HEK293 (cell line): ENCODE results near the gene HIF1AN.

Experiments used
- EGR2 ChIP-seq: fragments of 450-650 bp; formaldehyde crosslinking; IDR thresholded peaks from 2 replicates; pipeline ENCODE4 v1.5.1; 2016; ENCODE audit warnings: low read depth, missing biosample characterization, missing genetic modification characterization
- KLF17 ChIP-seq: fragments of 450-650 bp; formaldehyde crosslinking; IDR thresholded peaks from 2 replicates; pipeline ENCODE4 v1.5.1; 2016; ENCODE audit warnings: missing biosample characterization, missing genetic modification characterization
- PRDM1 ChIP-seq: fragments of 450-650 bp; formaldehyde crosslinking; IDR thresholded peaks from 2 replicates; pipeline ENCODE4; 2016; ENCODE audit warnings: missing biosample characterization, missing genetic modification characterization
- TRIM28 ChIP-seq: IDR thresholded peaks from 2 replicates; pipeline ENCODE4 v1.6.1; 2011; ENCODE audit warnings: low read length, control low read depth, borderline replicate concordance
- ZBTB44 ChIP-seq: fragments of 450-650 bp; IDR thresholded peaks from 2 replicates; pipeline ENCODE4 v1.5.1; 2018; ENCODE audit warnings: missing biosample characterization, mild to moderate bottlenecking, missing genetic modification characterization
- ZIC2 ChIP-seq: fragments of 450-650 bp; formaldehyde crosslinking; IDR thresholded peaks from 2 replicates; pipeline ENCODE4 v1.5.1; 2016; ENCODE audit warnings: missing biosample characterization, missing genetic modification characterization
- ZNF302 ChIP-seq: fragments of 450-650 bp; formaldehyde crosslinking; IDR thresholded peaks from 2 replicates; pipeline ENCODE4 v1.5.1; 2016; ENCODE audit warnings: missing biosample characterization, missing genetic modification characterization, low read depth
- ZNF354C ChIP-seq: fragments of 450-650 bp; formaldehyde crosslinking; IDR thresholded peaks from 2 replicates; pipeline ENCODE4 v1.5.1; 2016; ENCODE audit warnings: missing biosample characterization, missing genetic modification characterization, low read depth, borderline replicate concordance
- ZNF362 ChIP-seq: fragments of 450-650 bp; formaldehyde crosslinking; IDR thresholded peaks from 2 replicates; pipeline ENCODE4 v1.5.1; 2016; ENCODE audit warnings: missing biosample characterization, missing genetic modification characterization
- ZNF37A ChIP-seq: fragments of 450-650 bp; IDR thresholded peaks from 2 replicates; pipeline ENCODE4 v1.5.1; 2018; ENCODE audit warnings: missing biosample characterization, missing genetic modification characterization
- ZNF391 ChIP-seq: fragments of 450-650 bp; formaldehyde crosslinking; IDR thresholded peaks from 2 replicates; pipeline ENCODE4 v1.5.1; 2016; ENCODE audit warnings: low read depth, missing biosample characterization, missing genetic modification characterization, borderline replicate concordance
- ZNF404 ChIP-seq: fragments of 450-650 bp; formaldehyde crosslinking; IDR thresholded peaks from 2 replicates; pipeline ENCODE4 v1.5.1; 2017; ENCODE audit warnings: missing biosample characterization, missing genetic modification characterization
- ZNF596 ChIP-seq: fragments of 450-650 bp; IDR thresholded peaks from 2 replicates; pipeline ENCODE4 v1.5.0; 2018; ENCODE audit warnings: missing biosample characterization, mild to moderate bottlenecking, missing genetic modification characterization, moderate library complexity
- ZNF664 ChIP-seq: fragments of 450-650 bp; formaldehyde crosslinking; IDR thresholded peaks from 2 replicates; pipeline ENCODE4 v1.5.1; 2016; ENCODE audit warnings: missing biosample characterization, missing genetic modification characterization
- ZNF670 ChIP-seq: fragments of 450-650 bp; formaldehyde crosslinking; IDR thresholded peaks from 2 replicates; pipeline ENCODE4 v1.5.1; 2016; ENCODE audit warnings: missing biosample characterization, missing genetic modification characterization, low read depth
- ZNF777 ChIP-seq: fragments of 450-650 bp; formaldehyde crosslinking; IDR thresholded peaks from 2 replicates; pipeline ENCODE4 v1.5.1; 2017; ENCODE audit warnings: missing biosample characterization, missing genetic modification characterization, borderline replicate concordance
- ZSCAN30 ChIP-seq: fragments of 450-650 bp; IDR thresholded peaks from 2 replicates; pipeline ENCODE4 v1.5.1; 2018; ENCODE audit warnings: missing biosample characterization, mild to moderate bottlenecking, missing genetic modification characterization, moderate library complexity
- TF ChIP-seq, protein P1 (sequence below): fragments of 450-650 bp; formaldehyde crosslinking; IDR thresholded peaks from 2 replicates; pipeline ENCODE4 v1.5.1; 2016; ENCODE audit warnings: missing biosample characterization, missing genetic modification characterization
- TF ChIP-seq, protein P2 (sequence below): fragments of 450-650 bp; formaldehyde crosslinking; IDR thresholded peaks from 2 replicates; pipeline ENCODE4 v1.5.0; 2017; ENCODE audit warnings: missing biosample characterization, missing genetic modification characterization, borderline replicate concordance
- TF ChIP-seq, protein P3 (sequence below): fragments of 450-650 bp; formaldehyde crosslinking; IDR thresholded peaks from 2 replicates; pipeline ENCODE4 v1.5.1; 2016; ENCODE audit warnings: missing biosample characterization, missing genetic modification characterization

Gene HIF1AN

GRCh38 chr10:100562008-100562672, 26.4 kb downstream of the HIF1AN start (continued):
- TF ChIP-seq, protein P1, sequence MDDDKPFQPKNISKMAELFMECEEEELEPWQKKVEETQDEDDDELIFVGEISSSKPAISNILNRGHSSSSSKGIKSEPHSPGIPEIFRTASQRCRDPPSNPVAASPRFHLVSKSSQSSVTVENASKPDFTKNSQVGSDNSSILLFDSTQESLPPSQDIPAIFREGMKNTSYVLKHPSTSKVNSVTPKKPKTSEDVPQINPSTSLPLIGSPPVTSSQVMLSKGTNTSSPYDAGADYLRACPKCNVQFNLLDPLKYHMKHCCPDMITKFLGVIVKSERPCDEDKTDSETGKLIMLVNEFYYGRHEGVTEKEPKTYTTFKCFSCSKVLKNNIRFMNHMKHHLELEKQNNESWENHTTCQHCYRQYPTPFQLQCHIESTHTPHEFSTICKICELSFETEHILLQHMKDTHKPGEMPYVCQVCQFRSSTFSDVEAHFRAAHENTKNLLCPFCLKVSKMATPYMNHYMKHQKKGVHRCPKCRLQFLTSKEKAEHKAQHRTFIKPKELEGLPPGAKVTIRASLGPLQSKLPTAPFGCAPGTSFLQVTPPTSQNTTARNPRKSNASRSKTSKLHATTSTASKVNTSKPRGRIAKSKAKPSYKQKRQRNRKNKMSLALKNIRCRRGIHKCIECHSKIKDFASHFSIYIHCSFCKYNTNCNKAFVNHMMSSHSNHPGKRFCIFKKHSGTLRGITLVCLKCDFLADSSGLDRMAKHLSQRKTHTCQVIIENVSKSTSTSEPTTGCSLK (tag by site-specific recombination), result no peak
- no peak; the same call in 1 of the 2 replicates for TF ChIP-seq ZBTB44 (tag by site-specific recombination)
- TF ChIP-seq ZNF596 (tag by site-specific recombination), result no peak
- TF ChIP-seq ZNF354C (tag by site-specific recombination), result no peak
- no peak for TF ChIP-seq ZNF37A
- no peak for TF ChIP-seq ZNF664 (tag by site-specific recombination)
- no peak for TF ChIP-seq ZNF777 (tag by site-specific recombination)
- no peak for TF ChIP-seq ZNF362 (tag by site-specific recombination)
- no peak for TF ChIP-seq ZNF670
- TF ChIP-seq ZSCAN30 (tag by site-specific recombination), result 0 out of 2 replicates have a peak, but pooled peaks have one; percentile 59
- TF ChIP-seq ZIC2 (tag by site-specific recombination), result peak; percentile 97
- peak; percentile 76; the same call in 1 of the 2 replicates for TF ChIP-seq KLF17 (tag by site-specific recombination)
- no peak for TF ChIP-seq PRDM1 (tag by site-specific recombination)
- TF ChIP-seq, protein P2, sequence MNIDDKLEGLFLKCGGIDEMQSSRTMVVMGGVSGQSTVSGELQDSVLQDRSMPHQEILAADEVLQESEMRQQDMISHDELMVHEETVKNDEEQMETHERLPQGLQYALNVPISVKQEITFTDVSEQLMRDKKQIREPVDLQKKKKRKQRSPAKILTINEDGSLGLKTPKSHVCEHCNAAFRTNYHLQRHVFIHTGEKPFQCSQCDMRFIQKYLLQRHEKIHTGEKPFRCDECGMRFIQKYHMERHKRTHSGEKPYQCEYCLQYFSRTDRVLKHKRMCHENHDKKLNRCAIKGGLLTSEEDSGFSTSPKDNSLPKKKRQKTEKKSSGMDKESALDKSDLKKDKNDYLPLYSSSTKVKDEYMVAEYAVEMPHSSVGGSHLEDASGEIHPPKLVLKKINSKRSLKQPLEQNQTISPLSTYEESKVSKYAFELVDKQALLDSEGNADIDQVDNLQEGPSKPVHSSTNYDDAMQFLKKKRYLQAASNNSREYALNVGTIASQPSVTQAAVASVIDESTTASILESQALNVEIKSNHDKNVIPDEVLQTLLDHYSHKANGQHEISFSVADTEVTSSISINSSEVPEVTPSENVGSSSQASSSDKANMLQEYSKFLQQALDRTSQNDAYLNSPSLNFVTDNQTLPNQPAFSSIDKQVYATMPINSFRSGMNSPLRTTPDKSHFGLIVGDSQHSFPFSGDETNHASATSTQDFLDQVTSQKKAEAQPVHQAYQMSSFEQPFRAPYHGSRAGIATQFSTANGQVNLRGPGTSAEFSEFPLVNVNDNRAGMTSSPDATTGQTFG (tag by site-specific recombination), result no peak
- peak; percentile 43; the same call in 1 of the 2 replicates for TF ChIP-seq ZNF391 (tag by site-specific recombination)
- TF ChIP-seq, protein P3, sequence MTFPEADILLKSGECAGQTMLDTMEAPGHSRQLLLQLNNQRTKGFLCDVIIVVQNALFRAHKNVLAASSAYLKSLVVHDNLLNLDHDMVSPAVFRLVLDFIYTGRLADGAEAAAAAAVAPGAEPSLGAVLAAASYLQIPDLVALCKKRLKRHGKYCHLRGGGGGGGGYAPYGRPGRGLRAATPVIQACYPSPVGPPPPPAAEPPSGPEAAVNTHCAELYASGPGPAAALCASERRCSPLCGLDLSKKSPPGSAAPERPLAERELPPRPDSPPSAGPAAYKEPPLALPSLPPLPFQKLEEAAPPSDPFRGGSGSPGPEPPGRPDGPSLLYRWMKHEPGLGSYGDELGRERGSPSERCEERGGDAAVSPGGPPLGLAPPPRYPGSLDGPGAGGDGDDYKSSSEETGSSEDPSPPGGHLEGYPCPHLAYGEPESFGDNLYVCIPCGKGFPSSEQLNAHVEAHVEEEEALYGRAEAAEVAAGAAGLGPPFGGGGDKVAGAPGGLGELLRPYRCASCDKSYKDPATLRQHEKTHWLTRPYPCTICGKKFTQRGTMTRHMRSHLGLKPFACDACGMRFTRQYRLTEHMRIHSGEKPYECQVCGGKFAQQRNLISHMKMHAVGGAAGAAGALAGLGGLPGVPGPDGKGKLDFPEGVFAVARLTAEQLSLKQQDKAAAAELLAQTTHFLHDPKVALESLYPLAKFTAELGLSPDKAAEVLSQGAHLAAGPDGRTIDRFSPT (tag by site-specific recombination), result no peak
- TF ChIP-seq TRIM28, result no peak
- no peak for TF ChIP-seq ZNF302 (tag by site-specific recombination)
- no peak for TF ChIP-seq ZNF404 (tag by site-specific recombination)
- peak; percentile 52 for TF ChIP-seq EGR2 (tag by site-specific recombination)
- TF ChIP-seq, all 188 proteins: peak for 37
